DOHH2 (cell line): ENCODE measurements around the gene CLCN2.

Experiments used
- EZH2phosphoT487 ChIP-seq: fragments of 200-600 bp; sonication (generic); IDR thresholded peaks from 2 replicates; pipeline ENCODE4 v1.6.1; 2017; ENCODE audit warnings: borderline replicate concordance, mild to moderate bottlenecking, antibody characterized with exemption, low read length, moderate library complexity, mixed read lengths
- TF ChIP-seq, protein P1 (sequence below): fragments of 200-600 bp; sonication (generic); IDR thresholded peaks from one replicate; pipeline ENCODE4 v1.5.1; 2014; ENCODE audit warnings: antibody characterized with exemption, mild to moderate bottlenecking, low read depth, low read length; ENCODE audit not compliant: poor library complexity, severe bottlenecking

DNA sequence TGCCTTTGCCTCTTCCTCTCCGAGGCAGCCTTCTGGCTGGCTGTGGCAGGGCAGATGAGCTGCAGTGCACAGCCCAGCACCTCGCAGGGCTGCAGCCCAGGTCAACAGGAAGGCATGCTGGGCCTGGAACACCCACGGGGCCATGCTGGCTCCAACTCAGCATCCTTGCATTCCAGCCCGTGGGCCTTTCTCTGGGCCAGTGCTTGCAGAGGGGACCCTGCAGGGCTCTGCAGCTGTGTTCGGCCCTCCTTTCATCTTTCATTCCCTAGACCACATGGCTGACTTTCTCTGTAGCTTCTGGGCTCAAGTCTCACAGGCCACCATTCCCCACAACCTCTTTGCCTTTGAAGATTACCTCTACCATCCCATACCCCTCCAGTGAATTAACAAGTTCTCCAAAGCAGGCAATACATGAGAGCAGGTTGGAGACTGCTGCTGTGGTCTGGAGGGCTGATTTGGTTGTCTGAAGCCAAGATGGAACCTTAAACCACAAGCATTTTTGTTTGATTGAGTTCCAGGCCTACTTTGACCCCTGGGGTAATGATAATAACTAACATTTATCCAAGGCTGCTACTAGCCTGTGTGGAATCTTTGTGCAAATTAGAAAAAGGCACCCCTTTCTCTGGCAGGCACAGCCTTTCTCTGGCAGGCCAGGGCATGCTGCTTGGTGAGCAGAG, 18.1 kb downstream of the CLCN2 start:
- TF ChIP-seq, protein P1, sequence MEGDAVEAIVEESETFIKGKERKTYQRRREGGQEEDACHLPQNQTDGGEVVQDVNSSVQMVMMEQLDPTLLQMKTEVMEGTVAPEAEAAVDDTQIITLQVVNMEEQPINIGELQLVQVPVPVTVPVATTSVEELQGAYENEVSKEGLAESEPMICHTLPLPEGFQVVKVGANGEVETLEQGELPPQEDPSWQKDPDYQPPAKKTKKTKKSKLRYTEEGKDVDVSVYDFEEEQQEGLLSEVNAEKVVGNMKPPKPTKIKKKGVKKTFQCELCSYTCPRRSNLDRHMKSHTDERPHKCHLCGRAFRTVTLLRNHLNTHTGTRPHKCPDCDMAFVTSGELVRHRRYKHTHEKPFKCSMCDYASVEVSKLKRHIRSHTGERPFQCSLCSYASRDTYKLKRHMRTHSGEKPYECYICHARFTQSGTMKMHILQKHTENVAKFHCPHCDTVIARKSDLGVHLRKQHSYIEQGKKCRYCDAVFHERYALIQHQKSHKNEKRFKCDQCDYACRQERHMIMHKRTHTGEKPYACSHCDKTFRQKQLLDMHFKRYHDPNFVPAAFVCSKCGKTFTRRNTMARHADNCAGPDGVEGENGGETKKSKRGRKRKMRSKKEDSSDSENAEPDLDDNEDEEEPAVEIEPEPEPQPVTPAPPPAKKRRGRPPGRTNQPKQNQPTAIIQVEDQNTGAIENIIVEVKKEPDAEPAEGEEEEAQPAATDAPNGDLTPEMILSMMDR = no peak
- no peak for TF ChIP-seq EZH2phosphoT487
